ENCODE measurements around the gene TMEM72. TPM values are rescaled to one million over a fixed set of nuclear protein-coding genes. Genes with fewer than 3 reads are reported as not detected.

Gene TMEM72
- polyA plus RNA-seq, 1 donor from 2014 or later: 1.4 TPM

- Histone ChIP-seq H3K9me2 (ENCODE audit: insufficient read depth, low read length) (no peaks in the 10 kb centered on the region), H4K20me1 (ENCODE audit: insufficient read depth) (no peaks in the 10 kb centered on the region), H3K4me3 (ENCODE audit: low read length) (no peak overlapping the region), H2AFZ (ENCODE audit: low read depth, low read length) (no peak overlapping the region), H3F3A (ENCODE audit: insufficient read depth, low read length, poor library complexity, severe bottlenecking) (no peaks in the 10 kb centered on the region), H3K9ac (ENCODE audit: low read length) (no peak overlapping the region), H3K9me3 (ENCODE audit: low read length) (no peaks in the 10 kb centered on the region), H3K79me2 (replicated peaks; ENCODE audit: insufficient read depth, low read length) (no peaks in the 10 kb centered on the region), H3K27ac (ENCODE audit: low read length) (no peak overlapping the region), H3K4me2 (ENCODE audit: low read length) (no peak overlapping the region), H3K36me3 (ENCODE audit: insufficient read depth, low read length) (no peaks in the 10 kb centered on the region), H3K27me3 (ENCODE audit: insufficient read depth, low read depth, low read length) (no peaks in the 10 kb centered on the region)
- TF ChIP-seq, protein P1, sequence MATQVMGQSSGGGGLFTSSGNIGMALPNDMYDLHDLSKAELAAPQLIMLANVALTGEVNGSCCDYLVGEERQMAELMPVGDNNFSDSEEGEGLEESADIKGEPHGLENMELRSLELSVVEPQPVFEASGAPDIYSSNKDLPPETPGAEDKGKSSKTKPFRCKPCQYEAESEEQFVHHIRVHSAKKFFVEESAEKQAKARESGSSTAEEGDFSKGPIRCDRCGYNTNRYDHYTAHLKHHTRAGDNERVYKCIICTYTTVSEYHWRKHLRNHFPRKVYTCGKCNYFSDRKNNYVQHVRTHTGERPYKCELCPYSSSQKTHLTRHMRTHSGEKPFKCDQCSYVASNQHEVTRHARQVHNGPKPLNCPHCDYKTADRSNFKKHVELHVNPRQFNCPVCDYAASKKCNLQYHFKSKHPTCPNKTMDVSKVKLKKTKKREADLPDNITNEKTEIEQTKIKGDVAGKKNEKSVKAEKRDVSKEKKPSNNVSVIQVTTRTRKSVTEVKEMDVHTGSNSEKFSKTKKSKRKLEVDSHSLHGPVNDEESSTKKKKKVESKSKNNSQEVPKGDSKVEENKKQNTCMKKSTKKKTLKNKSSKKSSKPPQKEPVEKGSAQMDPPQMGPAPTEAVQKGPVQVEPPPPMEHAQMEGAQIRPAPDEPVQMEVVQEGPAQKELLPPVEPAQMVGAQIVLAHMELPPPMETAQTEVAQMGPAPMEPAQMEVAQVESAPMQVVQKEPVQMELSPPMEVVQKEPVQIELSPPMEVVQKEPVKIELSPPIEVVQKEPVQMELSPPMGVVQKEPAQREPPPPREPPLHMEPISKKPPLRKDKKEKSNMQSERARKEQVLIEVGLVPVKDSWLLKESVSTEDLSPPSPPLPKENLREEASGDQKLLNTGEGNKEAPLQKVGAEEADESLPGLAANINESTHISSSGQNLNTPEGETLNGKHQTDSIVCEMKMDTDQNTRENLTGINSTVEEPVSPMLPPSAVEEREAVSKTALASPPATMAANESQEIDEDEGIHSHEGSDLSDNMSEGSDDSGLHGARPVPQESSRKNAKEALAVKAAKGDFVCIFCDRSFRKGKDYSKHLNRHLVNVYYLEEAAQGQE (IDR thresholded peaks at IDR 0.05; ENCODE audit: borderline replicate concordance): no peak
- no peak for TF ChIP-seq TAF1 (IDR thresholded peaks at IDR 0.05; ENCODE audit: low read depth)
- no peak for TF ChIP-seq SMC3 (conservative IDR thresholded peaks at IDR 0.05; ENCODE audit: poor library complexity)
- TF ChIP-seq EP300 (conservative IDR thresholded peaks at IDR 0.05; ENCODE audit: poor library complexity, severe bottlenecking): no peak
- TF ChIP-seq POLR2AphosphoS5 (IDR thresholded peaks at IDR 0.05): no peak
- no peak for TF ChIP-seq RAD21 (conservative IDR thresholded peaks at IDR 0.05)
- no peak for TF ChIP-seq CTCF (IDR thresholded peaks at IDR 0.05; ENCODE audit: poor library complexity, severe bottlenecking)
- no peak for TF ChIP-seq EZH2 (IDR thresholded peaks at IDR 0.05; ENCODE audit: borderline replicate concordance, insufficient read depth, low read length, poor library complexity, severe bottlenecking)
- no peak for TF ChIP-seq MXI1 (conservative IDR thresholded peaks at IDR 0.05; ENCODE audit: poor library complexity, severe bottlenecking)
Observed at GRCh38 chr10:44906486-44906885, 4.7 kb upstream of the TMEM72 start.

DNA sequence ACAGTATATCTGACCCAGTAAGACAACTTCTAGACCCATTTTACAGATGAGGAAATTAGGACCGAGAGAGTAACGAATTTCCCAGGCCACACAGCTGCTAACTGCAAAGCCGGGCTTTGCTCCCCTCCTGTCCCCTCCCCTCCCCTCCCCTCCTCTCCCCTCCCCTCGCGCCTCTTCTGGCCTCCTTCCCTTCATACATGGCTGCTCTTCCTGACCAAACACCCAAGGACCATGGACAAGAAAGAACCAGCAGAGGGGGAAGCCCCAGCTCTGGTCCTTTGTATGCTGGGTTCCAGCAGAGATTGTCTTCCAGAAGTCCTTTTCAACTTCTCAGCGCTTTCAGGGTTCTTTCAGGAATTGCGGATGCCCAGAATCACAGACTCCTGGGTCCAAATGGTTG, 3.6 kb upstream of the TMEM72 start:
- no peaks in the 10 kb centered on the region for H3K9me3 ChIP-seq (ENCODE audit: low read length)
- H3K36me3 ChIP-seq (ENCODE audit: insufficient read depth, low read length): no peaks in the 10 kb centered on the region
- H4K20me1 ChIP-seq (ENCODE audit: insufficient read depth): no peaks in the 10 kb centered on the region
- H3F3A ChIP-seq (ENCODE audit: insufficient read depth, low read length, poor library complexity, severe bottlenecking): no peaks in the 10 kb centered on the region
- H3K79me2 ChIP-seq (replicated peaks; ENCODE audit: insufficient read depth, low read length): no peaks in the 10 kb centered on the region
- H3K4me3 ChIP-seq (ENCODE audit: low read length): no peak overlapping the region
- no peak overlapping the region for H2AFZ ChIP-seq (ENCODE audit: low read depth, low read length)
- H3K27ac ChIP-seq (ENCODE audit: low read length): no peak overlapping the region
- TF ChIP-seq CTCF (IDR thresholded peaks at IDR 0.05; ENCODE audit: poor library complexity, severe bottlenecking) (no peak), EP300 (conservative IDR thresholded peaks at IDR 0.05; ENCODE audit: poor library complexity, severe bottlenecking) (no peak), RAD21 (conservative IDR thresholded peaks at IDR 0.05) (no peak), SMC3 (conservative IDR thresholded peaks at IDR 0.05; ENCODE audit: poor library complexity) (no peak), TAF1 (IDR thresholded peaks at IDR 0.05; ENCODE audit: low read depth) (no peak), EZH2 (IDR thresholded peaks at IDR 0.05; ENCODE audit: borderline replicate concordance, insufficient read depth, low read length, poor library complexity, severe bottlenecking) (no peak), MXI1 (conservative IDR thresholded peaks at IDR 0.05; ENCODE audit: poor library complexity, severe bottlenecking) (no peak), POLR2AphosphoS5 (IDR thresholded peaks at IDR 0.05) (no peak)
- TF ChIP-seq, protein P1 (IDR thresholded peaks at IDR 0.05; ENCODE audit: borderline replicate concordance): no peak
- H3K4me2 ChIP-seq (ENCODE audit: low read length): no peak overlapping the region
- H3K9me2 ChIP-seq (ENCODE audit: insufficient read depth, low read length): no peaks in the 10 kb centered on the region
- H3K9ac ChIP-seq (ENCODE audit: low read length): no peak overlapping the region
- H3K27me3 ChIP-seq (ENCODE audit: insufficient read depth, low read depth, low read length): no peaks in the 10 kb centered on the region

Data from neural cell (in vitro differentiated cells).